Mucosa of descending colon (tissue), 3 donors: Measurements from ENCODE around the gene PHF21B. TPM values are rescaled to one million over a fixed set of nuclear protein-coding genes. Genes with fewer than 3 reads are reported as not detected.
A peak's percentile ranks its signal among the peaks of the same experiment; 100 is the strongest.

Experiments
- ATAC-seq: fragments of 200-7000 bp; cut with Tn5 transposase; one replicate; pipeline ENCODE4 v1.9.1; 2020; ENCODE audit warnings: mild to moderate bottlenecking, moderate library complexity
- DNase-seq, 3 donors: peaks; one replicate each; pipeline ENCODE4 v3.0.0-alpha.2; 2020
- H3K36me3 ChIP-seq: fragments of 200-600 bp; one replicate; pipeline ENCODE4 v1.8.0; 2021; ENCODE audit warnings: low read depth, mild to moderate bottlenecking
- H3K4me1 ChIP-seq: fragments of 200-600 bp; one replicate; pipeline ENCODE4 v1.8.0; 2021; ENCODE audit warnings: low read depth, mild to moderate bottlenecking
- H3K4me3 ChIP-seq: fragments of 200-600 bp; one replicate; pipeline ENCODE4 v1.8.0; 2021; ENCODE audit warnings: mild to moderate bottlenecking
- H3K9me3 ChIP-seq: fragments of 200-600 bp; one replicate; pipeline ENCODE4 v1.8.0; 2021; ENCODE audit warnings: mild to moderate bottlenecking
- intact Hi-C, 2 donors: fragments of 100-400 bp; cut with DNase I in 1 of 2; cut with micrococcal nuclease in 1 of 2; formaldehyde crosslinking; loops; one replicate each; pipeline versions ENCODE4 v1.11.0 to v1.11.1; 2022; cut with DNase I, micrococcal nuclease
- total RNA-seq, 3 donors: library from RNA; stranded (reverse); fragmentation: NEBNext Ultra II Directional in 2 of 3; extraction: Animal tissue kit (Norgen Biotek cat#: 25700) in 2 of 3; gene quantifications; one replicate each; pipeline versions ENCODE4 v1.2.1 to v1.2.4, GENCODE V29; 2021 to 2023
- TF ChIP-seq, protein P1 (sequence below): fragments of 200-600 bp; IDR thresholded peaks from one replicate; pipeline ENCODE4 v1.8.0; 2022; ENCODE audit warnings: antibody characterized with exemption, mild to moderate bottlenecking
- donor health status: DM: no; HTN: no; CAD: no; lungs with moderate emphysema.
- donor health status: DM: no; HTN: no; CAD: no.
- donor health status: DM: no; HTN: yes; CAD: no.

Gene PHF21B
- total RNA-seq, 3 donors from 2014 or later = 0.41 TPM; not detected in 2

GRCh38 chr22:44973829-44974228 is 36.0 kb downstream of the PHF21B start:
- no peaks in the 10 kb centered on the region for H3K36me3 ChIP-seq
- no peaks in the 10 kb centered on the region for H3K4me1 ChIP-seq
- ATAC-seq (no peak), DNase-seq (no peak)
- H3K4me3 ChIP-seq = no peak overlapping the region
- intact Hi-C loops = no loop called here
- TF ChIP-seq, protein P1, sequence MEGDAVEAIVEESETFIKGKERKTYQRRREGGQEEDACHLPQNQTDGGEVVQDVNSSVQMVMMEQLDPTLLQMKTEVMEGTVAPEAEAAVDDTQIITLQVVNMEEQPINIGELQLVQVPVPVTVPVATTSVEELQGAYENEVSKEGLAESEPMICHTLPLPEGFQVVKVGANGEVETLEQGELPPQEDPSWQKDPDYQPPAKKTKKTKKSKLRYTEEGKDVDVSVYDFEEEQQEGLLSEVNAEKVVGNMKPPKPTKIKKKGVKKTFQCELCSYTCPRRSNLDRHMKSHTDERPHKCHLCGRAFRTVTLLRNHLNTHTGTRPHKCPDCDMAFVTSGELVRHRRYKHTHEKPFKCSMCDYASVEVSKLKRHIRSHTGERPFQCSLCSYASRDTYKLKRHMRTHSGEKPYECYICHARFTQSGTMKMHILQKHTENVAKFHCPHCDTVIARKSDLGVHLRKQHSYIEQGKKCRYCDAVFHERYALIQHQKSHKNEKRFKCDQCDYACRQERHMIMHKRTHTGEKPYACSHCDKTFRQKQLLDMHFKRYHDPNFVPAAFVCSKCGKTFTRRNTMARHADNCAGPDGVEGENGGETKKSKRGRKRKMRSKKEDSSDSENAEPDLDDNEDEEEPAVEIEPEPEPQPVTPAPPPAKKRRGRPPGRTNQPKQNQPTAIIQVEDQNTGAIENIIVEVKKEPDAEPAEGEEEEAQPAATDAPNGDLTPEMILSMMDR = no peak
- H3K9me3 ChIP-seq = no peaks in the 10 kb centered on the region

GRCh38 chr22:44972363-44973083 is 37.3 kb downstream of the PHF21B start:
- ATAC-seq (peak; percentile 79), DNase-seq (peak; percentile 9 to 69 (median 42))
- Histone ChIP-seq H3K4me1 (no peaks in the 10 kb centered on the region), H3K4me3 (no peak overlapping the region), H3K36me3 (no peaks in the 10 kb centered on the region), H3K9me3 (no peaks in the 10 kb centered on the region)
- intact Hi-C loops = no loop called here
- TF ChIP-seq, protein P1 = no peak

GRCh38 chr22:44971651-44972362 is 38.0 kb downstream of the PHF21B start:
- Histone ChIP-seq H3K9me3 (no peaks in the 10 kb centered on the region), H3K4me3 (no peak overlapping the region), H3K4me1 (no peaks in the 10 kb centered on the region), H3K36me3 (no peaks in the 10 kb centered on the region)
- ATAC-seq (no peak), DNase-seq (no peak)
- intact Hi-C loops = no loop called here
- TF ChIP-seq, protein P1 = no peak

DNA sequence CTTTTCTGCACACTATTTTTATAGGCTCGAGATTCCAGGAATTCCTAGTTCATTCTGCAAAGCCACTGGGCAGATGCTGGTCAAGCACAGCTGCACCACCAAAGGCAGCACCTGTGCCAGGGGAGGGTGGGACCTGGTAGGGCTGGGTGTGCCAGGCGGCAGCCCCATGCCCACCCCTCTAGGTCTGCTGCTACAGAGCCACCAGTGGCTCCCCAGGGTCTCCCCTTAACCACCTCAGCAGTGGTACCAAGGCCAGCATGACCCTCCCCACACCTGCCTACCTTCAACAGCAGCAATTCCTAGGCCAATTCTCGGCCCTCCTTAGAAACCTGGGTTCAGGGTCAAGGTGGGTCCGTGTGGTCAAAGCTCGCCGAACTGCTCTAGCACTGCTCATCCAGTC is 39.5 kb downstream of the PHF21B start:
- ATAC-seq (no peak), DNase-seq (no peak)
- intact Hi-C loops = no loop called here
- H3K36me3 ChIP-seq = no peaks in the 10 kb centered on the region
- no peaks in the 10 kb centered on the region for H3K9me3 ChIP-seq
- H3K4me1 ChIP-seq = no peaks in the 10 kb centered on the region
- no peak overlapping the region for H3K4me3 ChIP-seq
- TF ChIP-seq, protein P1 = no peak

- Histone ChIP-seq H3K9me3 (no peaks in the 10 kb centered on the region), H3K36me3 (no peaks in the 10 kb centered on the region), H3K4me1 (no peaks in the 10 kb centered on the region), H3K4me3 (no peak overlapping the region)
- ATAC-seq (no peak), DNase-seq (no peak)
- TF ChIP-seq, protein P1 = no peak
- intact Hi-C loops = no loop called here
These were observed 40.0 kb downstream of the PHF21B start for GRCh38 chr22:44969817-44970216.
